RPMI8226 (cell line): ENCODE results near the gene AFP.

Source experiments
- DNase-seq: peaks from one replicate; pipeline ENCODE4 v3.0.0-alpha.2; 2015

AFP gene

GRCh38 chr4:73415807-73416238, 20.2 kb upstream of the AFP start:
- no peak for DNase-seq

GRCh38 chr4:73416423-73417087, 19.5 kb upstream of the AFP start:
- DNase-seq, result no peak

- no peak for DNase-seq
Measured at GRCh38 chr4:73417342-73417741, 18.7 kb upstream of the AFP start.

- no peak for DNase-seq
Measured at GRCh38 chr4:73417973-73418372, 18.0 kb upstream of the AFP start.

GRCh38 chr4:73418677-73419076, 17.3 kb upstream of the AFP start:
- DNase-seq, result no peak

- no peak for DNase-seq
Measured at GRCh38 chr4:73419106-73420038, 16.6 kb upstream of the AFP start.

- no peak for DNase-seq
Measured at GRCh38 chr4:73420615-73421014, 15.4 kb upstream of the AFP start.

GRCh38 chr4:73421708-73422457, 14.1 kb upstream of the AFP start:
- DNase-seq, result no peak

- no peak for DNase-seq
Measured at GRCh38 chr4:73422458-73422752, 13.6 kb upstream of the AFP start.

- no peak for DNase-seq
Measured at GRCh38 chr4:73423184-73423583, 12.8 kb upstream of the AFP start.

- DNase-seq, result no peak
Measured at GRCh38 chr4:73426666-73427065, 9.4 kb upstream of the AFP start.

- no peak for DNase-seq
Measured at GRCh38 chr4:73429118-73429517, 6.9 kb upstream of the AFP start.

GRCh38 chr4:73429826-73430587, 6.0 kb upstream of the AFP start:
- no peak for DNase-seq

- DNase-seq, result no peak
Measured at GRCh38 chr4:73431813-73432168, 4.2 kb upstream of the AFP start.

- no peak for DNase-seq
Measured at GRCh38 chr4:73432169-73433000, 3.6 kb upstream of the AFP start.

GRCh38 chr4:73433140-73433539, 2.9 kb upstream of the AFP start:
- no peak for DNase-seq

GRCh38 chr4:73434311-73434710, 1.7 kb upstream of the AFP start:
- DNase-seq, result no peak

- DNase-seq, result no peak
Measured at GRCh38 chr4:73436674-73437557, 895 bp downstream of the AFP start.

GRCh38 chr4:73437558-73437956, 1.5 kb downstream of the AFP start:
- no peak for DNase-seq

- no peak for DNase-seq
Measured at GRCh38 chr4:73438048-73438447, 2.0 kb downstream of the AFP start.

- no peak for DNase-seq
Measured at GRCh38 chr4:73438582-73439215, 2.7 kb downstream of the AFP start.
